ENCODE measurements around the gene SLC2A14. TPM values are rescaled to one million over a fixed set of nuclear protein-coding genes. Genes with fewer than 3 reads are reported as not detected.
"Not testable (repeated sequence)": the region's sequence is repeated elsewhere in the genome, so short reads cannot be mapped to it uniquely, and the experiment has no call there.

SLC2A14 gene
- total RNA-seq, 4 donors from 2014 or later, result not detected

- WGBS, 2 donors, result 51 to 64% methylated on average over 5 to 6 of the region's 6 CpGs
Measured at GRCh38 chr12:7832059-7832696, 40.5 kb downstream of the SLC2A14 start.

GRCh38 chr12:7829737-7830136 is 43.0 kb downstream of the SLC2A14 start:
- 85 to 91% methylated on average over 4 of the region's 4 CpGs for WGBS, 2 donors
- H3K4me3 ChIP-seq; H3K27ac ChIP-seq; H3K4me1 ChIP-seq; H3K9me3 ChIP-seq; intact Hi-C loops (cut with DNase I); H3K36me3 ChIP-seq; H3K27me3 ChIP-seq; DNase-seq: not testable (repeated sequence)

More at GRCh38 chr12:7832059-7832696, 40.5 kb downstream of the SLC2A14 start:
- H3K36me3 ChIP-seq, result no peaks in the 10 kb centered on the region
- H3K4me1 ChIP-seq, result no peaks in the 10 kb centered on the region
- no peaks in the 10 kb centered on the region for H3K9me3 ChIP-seq
- H3K4me3 ChIP-seq, result no peak overlapping the region
- DNase-seq, result no peak
- intact Hi-C loops (cut with DNase I), result no loop called here
- TF ChIP-seq POLR2A (IDR thresholded peaks at IDR 0.05) (no peak), CTCF (IDR thresholded peaks at IDR 0.05) (peak in 5 of 6 experiments; percentile 14 to 56 (median 33))
- no peak overlapping the region for H3K27ac ChIP-seq
- no peaks in the 10 kb centered on the region for H3K27me3 ChIP-seq

GRCh38 chr12:7825754-7826153 is 47.0 kb downstream of the SLC2A14 start:
- H3K9me3 ChIP-seq; H3K27me3 ChIP-seq; H3K36me3 ChIP-seq; H3K27ac ChIP-seq; intact Hi-C loops (cut with DNase I); H3K4me1 ChIP-seq; H3K4me3 ChIP-seq; DNase-seq: not testable (repeated sequence)
- 40 to 55% methylated on average over 2 to 3 of the region's 4 CpGs for WGBS, 2 donors

GRCh38 chr12:7806863-7807487 is 65.7 kb downstream of the SLC2A14 start:
- WGBS, 2 donors, result 4 to 10% methylated on average over 2 of the region's 2 CpGs
- intact Hi-C loops (cut with DNase I), result no loop called here
- TF ChIP-seq CTCF (IDR thresholded peaks at IDR 0.05), result peak; percentile 31 to 81 (median 74)
- TF ChIP-seq POLR2A (IDR thresholded peaks at IDR 0.05), result no peak

GRCh38 chr12:7806319-7806718 is 66.4 kb downstream of the SLC2A14 start:
- H3K4me1 ChIP-seq; H3K36me3 ChIP-seq; intact Hi-C loops (cut with DNase I); H3K27ac ChIP-seq; DNase-seq; H3K9me3 ChIP-seq; H3K4me3 ChIP-seq: not testable (repeated sequence)
- WGBS, 2 donors, result 50 to 69% methylated on average over 6 of the region's 6 CpGs
- peaks cover 0 to 21% (median 0%) of the 10 kb centered on the region in 4 donors for H3K27me3 ChIP-seq

More at GRCh38 chr12:7806863-7807487, 65.7 kb downstream of the SLC2A14 start:
- Histone ChIP-seq H3K27ac (no peak overlapping the region), H3K9me3 (no peaks in the 10 kb centered on the region), H3K36me3 (no peaks in the 10 kb centered on the region), H3K4me1 (no peaks in the 10 kb centered on the region), H3K27me3 (peaks cover 0 to 14% (median 0%) of the 10 kb centered on the region in 4 donors), H3K4me3 (no peak overlapping the region)
- DNase-seq, result no peak

- Histone ChIP-seq H3K9me3 (no peaks in the 10 kb centered on the region), H3K27ac (no peak overlapping the region), H3K36me3 (no peaks in the 10 kb centered on the region), H3K4me1 (peaks cover 0 to 4% (median 0%) of the 10 kb centered on the region in 3 donors), H3K4me3 (no peak overlapping the region), H3K27me3 (peaks cover 0 to 32% (median 0%) of the 10 kb centered on the region in 4 donors)
- TF ChIP-seq CTCF (IDR thresholded peaks at IDR 0.05) (no peak), POLR2A (IDR thresholded peaks at IDR 0.05) (no peak)
- intact Hi-C loops (cut with DNase I), result no loop called here
- no peak for DNase-seq
- WGBS, 2 donors, result 41 to 42% methylated on average over 4 of the region's 4 CpGs
Measured at GRCh38 chr12:7801460-7801859, 71.3 kb downstream of the SLC2A14 start.

- H3K4me1 ChIP-seq; H3K9me3 ChIP-seq; intact Hi-C loops (cut with DNase I); H3K4me3 ChIP-seq; H3K36me3 ChIP-seq; DNase-seq; H3K27ac ChIP-seq: not testable (repeated sequence)
- 51 to 79% methylated on average over 1 to 2 of the region's 4 CpGs for WGBS, 2 donors
- H3K27me3 ChIP-seq, result peaks cover 0 to 40% (median 0%) of the 10 kb centered on the region in 4 donors
Measured at GRCh38 chr12:7798750-7799308, 73.9 kb downstream of the SLC2A14 start.
